ENCODE measurements around the gene HCN1. TPM values are rescaled to one million over a fixed set of nuclear protein-coding genes. Genes with fewer than 3 reads are reported as not detected.

HCN1 gene
- total and polyA plus RNA-seq, 2 donors from 2014 or later: not detected

GRCh38 chr5:45414620-45415573, 281.3 kb downstream of the HCN1 start:
- Histone ChIP-seq H3K4me1 (ENCODE audit: control insufficient read depth in 2 of 3, insufficient read depth in 2 of 3, low read depth in 1 of 3, low read length in 3 of 3) (no peaks in the 10 kb centered on the region), H3K4me3 (ENCODE audit: low read length in 3 of 3) (no peak overlapping the region), H3K27me3 (ENCODE audit: control insufficient read depth, insufficient read depth, low read length) (no peaks in the 10 kb centered on the region), H3K36me3 (ENCODE audit: control insufficient read depth in 2 of 3, insufficient read depth in 3 of 3, low read length in 3 of 3) (no peaks in the 10 kb centered on the region), H3K9ac (ENCODE audit: low read length in 3 of 3) (no peak overlapping the region), H3K27ac (ENCODE audit: low read depth in 2 of 2, low read length in 2 of 2) (no peak overlapping the region), H3K9me3 (ENCODE audit: control insufficient read depth in 2 of 3, insufficient read depth in 1 of 3, low read length in 3 of 3) (no peaks in the 10 kb centered on the region)
- intact Hi-C loops (cut with DNase I): no loop called here
- no peak for DNase-seq
- TF ChIP-seq, protein P1, sequence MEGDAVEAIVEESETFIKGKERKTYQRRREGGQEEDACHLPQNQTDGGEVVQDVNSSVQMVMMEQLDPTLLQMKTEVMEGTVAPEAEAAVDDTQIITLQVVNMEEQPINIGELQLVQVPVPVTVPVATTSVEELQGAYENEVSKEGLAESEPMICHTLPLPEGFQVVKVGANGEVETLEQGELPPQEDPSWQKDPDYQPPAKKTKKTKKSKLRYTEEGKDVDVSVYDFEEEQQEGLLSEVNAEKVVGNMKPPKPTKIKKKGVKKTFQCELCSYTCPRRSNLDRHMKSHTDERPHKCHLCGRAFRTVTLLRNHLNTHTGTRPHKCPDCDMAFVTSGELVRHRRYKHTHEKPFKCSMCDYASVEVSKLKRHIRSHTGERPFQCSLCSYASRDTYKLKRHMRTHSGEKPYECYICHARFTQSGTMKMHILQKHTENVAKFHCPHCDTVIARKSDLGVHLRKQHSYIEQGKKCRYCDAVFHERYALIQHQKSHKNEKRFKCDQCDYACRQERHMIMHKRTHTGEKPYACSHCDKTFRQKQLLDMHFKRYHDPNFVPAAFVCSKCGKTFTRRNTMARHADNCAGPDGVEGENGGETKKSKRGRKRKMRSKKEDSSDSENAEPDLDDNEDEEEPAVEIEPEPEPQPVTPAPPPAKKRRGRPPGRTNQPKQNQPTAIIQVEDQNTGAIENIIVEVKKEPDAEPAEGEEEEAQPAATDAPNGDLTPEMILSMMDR (IDR thresholded peaks at IDR 0.05; ENCODE audit: borderline replicate concordance, extremely low read depth, insufficient read depth): no peak
- FAIRE-seq: peak; percentile 53

DNA sequence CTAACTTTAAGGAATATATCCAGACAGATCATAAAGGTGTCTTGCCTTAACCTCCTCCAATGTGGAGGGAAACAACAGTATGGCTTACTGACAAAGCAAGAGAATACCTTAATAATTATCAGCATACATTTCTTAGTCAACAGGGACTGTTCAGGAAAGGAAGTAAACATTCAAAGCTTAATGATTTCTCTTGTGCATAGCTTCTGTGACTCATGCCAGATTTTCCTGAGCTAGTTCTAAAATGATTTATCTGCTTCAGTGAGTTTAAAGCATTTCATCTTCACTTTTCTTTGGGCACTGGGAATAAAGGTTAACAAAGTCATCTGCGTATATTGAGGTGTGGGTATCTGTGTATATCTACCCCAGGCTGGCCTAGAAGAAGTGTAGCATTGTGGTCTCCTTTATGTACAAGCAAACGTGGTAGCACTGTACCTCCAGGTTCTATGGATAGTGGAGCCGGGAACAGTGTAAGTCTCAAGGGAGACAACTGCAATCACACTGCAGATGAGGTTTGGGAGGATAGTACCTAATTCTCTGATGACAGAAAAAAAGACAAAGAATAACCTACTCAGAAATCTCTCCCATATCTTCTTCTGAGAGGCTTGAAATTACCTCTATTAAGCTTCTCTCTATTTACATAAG, 284.1 kb downstream of the HCN1 start:
- H3K27ac ChIP-seq (ENCODE audit: low read depth in 2 of 2, low read length in 2 of 2): no peak overlapping the region
- H3K9ac ChIP-seq (ENCODE audit: low read length in 3 of 3): no peak overlapping the region
- H3K4me3 ChIP-seq (ENCODE audit: low read length in 3 of 3): no peak overlapping the region
- no peaks in the 10 kb centered on the region for H3K36me3 ChIP-seq (ENCODE audit: control insufficient read depth in 2 of 3, insufficient read depth in 3 of 3, low read length in 3 of 3)
- FAIRE-seq: no peak
- H3K9me3 ChIP-seq (ENCODE audit: control insufficient read depth in 2 of 3, insufficient read depth in 1 of 3, low read length in 3 of 3): no peaks in the 10 kb centered on the region
- H3K4me1 ChIP-seq (ENCODE audit: control insufficient read depth in 2 of 3, insufficient read depth in 2 of 3, low read depth in 1 of 3, low read length in 3 of 3): no peaks in the 10 kb centered on the region
- H3K27me3 ChIP-seq (ENCODE audit: control insufficient read depth, insufficient read depth, low read length): no peaks in the 10 kb centered on the region
- TF ChIP-seq, protein P1 (IDR thresholded peaks at IDR 0.05; ENCODE audit: borderline replicate concordance, extremely low read depth, insufficient read depth): no peak
- intact Hi-C loops (cut with DNase I): no loop called here
- DNase-seq: peak in 1 of 5 donors; percentile 0

DNA sequence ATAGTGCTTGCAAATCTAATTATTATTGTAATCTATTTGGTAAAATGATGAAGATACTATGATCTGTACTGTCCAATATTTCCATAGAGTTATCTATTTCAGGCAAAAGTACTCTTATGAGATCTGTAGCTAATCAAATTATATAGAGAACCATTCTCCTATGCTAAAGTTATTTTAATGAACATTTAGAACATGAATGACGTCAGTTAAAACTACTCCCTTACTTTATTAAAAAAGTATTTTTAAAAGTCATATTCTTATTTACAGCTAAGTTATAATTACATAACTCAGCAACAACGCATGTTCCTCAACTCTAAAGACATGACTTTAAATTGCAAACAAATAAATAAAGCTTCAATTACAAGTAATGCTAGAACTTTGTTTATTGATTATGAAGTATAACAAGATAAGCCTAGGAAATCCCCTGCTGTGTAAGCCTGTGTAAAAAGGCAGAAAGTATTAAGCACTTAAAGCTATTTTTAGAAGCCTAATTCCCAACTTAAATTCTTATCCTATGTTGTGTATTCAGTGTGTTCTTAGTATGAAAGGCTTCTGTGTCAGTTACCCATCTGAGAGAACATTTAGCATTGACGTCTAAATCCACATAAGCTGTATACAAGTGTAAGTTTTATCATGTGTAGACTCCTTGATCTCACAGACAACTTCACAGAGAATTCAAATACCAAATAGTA, 285.7 kb downstream of the HCN1 start:
- Histone ChIP-seq H3K27ac (ENCODE audit: low read depth in 2 of 2, low read length in 2 of 2) (no peak overlapping the region), H3K36me3 (ENCODE audit: control insufficient read depth in 2 of 3, insufficient read depth in 3 of 3, low read length in 3 of 3) (no peaks in the 10 kb centered on the region), H3K9me3 (ENCODE audit: control insufficient read depth in 2 of 3, insufficient read depth in 1 of 3, low read length in 3 of 3) (no peaks in the 10 kb centered on the region), H3K9ac (ENCODE audit: low read length in 3 of 3) (no peak overlapping the region), H3K27me3 (ENCODE audit: control insufficient read depth, insufficient read depth, low read length) (no peaks in the 10 kb centered on the region), H3K4me1 (ENCODE audit: control insufficient read depth in 2 of 3, insufficient read depth in 2 of 3, low read depth in 1 of 3, low read length in 3 of 3) (no peaks in the 10 kb centered on the region), H3K4me3 (ENCODE audit: low read length in 3 of 3) (no peak overlapping the region)
- DNase-seq (no peak), FAIRE-seq (no peak)
- intact Hi-C loops (cut with DNase I): no loop called here
- TF ChIP-seq, protein P1 (IDR thresholded peaks at IDR 0.05; ENCODE audit: borderline replicate concordance, extremely low read depth, insufficient read depth): no peak
